Gastroesophageal sphincter (tissue), 4 donors: ENCODE results near the gene GMNC. TPM values are rescaled to one million over a fixed set of nuclear protein-coding genes. Genes with fewer than 3 reads are reported as not detected.
"Not testable (repeated sequence)": the region's sequence is repeated elsewhere in the genome, so short reads cannot be mapped to it uniquely, and the experiment has no call there.

Experiments
- ATAC-seq: fragments of 150-250 bp; one replicate; pipeline ENCODE4 v1.9.1; 2016; ENCODE audit warnings: mild to moderate bottlenecking, moderate library complexity
- H3K27ac ChIP-seq, 4 donors: fragments of 200-600 bp; sonication (generic) in 3 of 4; 1 replicate in 3 of 4; 2 replicates in 1 of 4; pipeline ENCODE4 v1.5.1; 2016 to 2019
- H3K27me3 ChIP-seq: fragments of 200-600 bp; sonication (generic); one replicate; pipeline ENCODE4 v1.5.1; 2019
- H3K36me3 ChIP-seq, 2 donors: fragments of 200-600 bp; sonication (generic); one replicate each; pipeline ENCODE4 v1.5.1; 2019; ENCODE audit warnings: control low read depth in 1 of 2
- H3K4me1 ChIP-seq, 3 donors: fragments of 200-600 bp; sonication (generic); 1 replicate in 2 of 3; 2 replicates in 1 of 3; pipeline ENCODE4 v1.5.1; 2016 to 2019; ENCODE audit warnings: control low read depth in 2 of 3
- H3K4me3 ChIP-seq, 2 donors: fragments of 200-600 bp; sonication (generic); one replicate each; pipeline ENCODE4 v1.5.1; 2019; ENCODE audit warnings: mild to moderate bottlenecking in 1 of 2, moderate library complexity in 1 of 2
- H3K9me3 ChIP-seq, 3 donors: fragments of 200-600 bp; sonication (generic); one replicate each; pipeline ENCODE4 v1.5.1; 2017 to 2019; ENCODE audit warnings: control low read depth in 2 of 3
- CTCF ChIP-seq, 4 experiments: fragments of 200-600 bp in 2 of 4; fragments of 450-650 bp in 2 of 4; sonication (generic) in 1 of 4; IDR thresholded peaks; one replicate each; pipeline ENCODE4 v1.5.1; 2017 to 2019; ENCODE audit warnings: antibody characterized with exemption in 4 of 4, mild to moderate bottlenecking in 2 of 4, moderate library complexity in 2 of 4
- EP300 ChIP-seq: sonication (generic); formaldehyde crosslinking; IDR thresholded peaks from one replicate; pipeline ENCODE4 v1.6.1; 2017; ENCODE audit warnings: antibody characterized with exemption, mild to moderate bottlenecking
- POLR2A ChIP-seq, 2 donors: fragments of 450-650 bp; IDR thresholded peaks; one replicate each; pipeline ENCODE4 v1.6.1; 2017; ENCODE audit warnings: antibody characterized with exemption in 2 of 2, mild to moderate bottlenecking in 2 of 2, moderate library complexity in 1 of 2
- POLR2AphosphoS5 ChIP-seq: sonication (generic); formaldehyde crosslinking; IDR thresholded peaks from one replicate; pipeline ENCODE4 v1.6.1; 2017; ENCODE audit warnings: antibody characterized with exemption
- WGBS, 2 donors: methylation state at CpG; one replicate each; pipeline ENCODE4 v1.1.5; 2018; ENCODE audit warnings: low coverage in 1 of 2; 5-methylcytosine and 5-hydroxymethylcytosine counted together
- total RNA-seq, 4 donors: library from RNA; depleted of rRNA; stranded (reverse); fragments of >200 nt; gene quantifications; one replicate each; pipeline ENCODE4 v1.1.0, GENCODE V29; 2016

GMNC gene
- total RNA-seq, 4 donors from 2014 or later, result not detected

GRCh38 chr3:190892395-190892902, 30.0 kb upstream of the GMNC start:
- Histone ChIP-seq H3K4me1 (no peaks in the 10 kb centered on the region), H3K4me3 (no peak overlapping the region), H3K27me3 (peaks cover 3% of the 10 kb centered on the region), H3K27ac (no peak overlapping the region), H3K9me3 (peaks cover 0 to 23% (median 0%) of the 10 kb centered on the region in 3 donors), H3K36me3 (no peaks in the 10 kb centered on the region)
- no peak for ATAC-seq
- WGBS, 2 donors, result 65 to 80% methylated on average over 2 to 4 of the region's 4 CpGs
- no peak for TF ChIP-seq CTCF (IDR thresholded peaks at IDR 0.05)
- TF ChIP-seq EP300, result no peak
- no peak for TF ChIP-seq POLR2AphosphoS5
- TF ChIP-seq POLR2A (IDR thresholded peaks at IDR 0.05), result no peak

- no peak overlapping the region for H3K4me3 ChIP-seq
- H3K9me3 ChIP-seq, result no peaks in the 10 kb centered on the region
- H3K27me3 ChIP-seq, result peaks cover 3% of the 10 kb centered on the region
- 71 to 81% methylated on average over 5 of the region's 5 CpGs for WGBS, 2 donors
- no peaks in the 10 kb centered on the region for H3K4me1 ChIP-seq
- TF ChIP-seq POLR2A (IDR thresholded peaks at IDR 0.05) (no peak), POLR2AphosphoS5 (no peak), CTCF (IDR thresholded peaks at IDR 0.05) (no peak), EP300 (no peak)
- no peak for ATAC-seq
- H3K27ac ChIP-seq, result no peak overlapping the region
- H3K36me3 ChIP-seq, result no peaks in the 10 kb centered on the region
These were observed 24.5 kb upstream of the GMNC start for GRCh38 chr3:190886945-190887344.

GRCh38 chr3:190883973-190884832, 21.7 kb upstream of the GMNC start:
- H3K27me3 ChIP-seq, result peaks cover 3% of the 10 kb centered on the region
- TF ChIP-seq POLR2AphosphoS5 (no peak), CTCF (IDR thresholded peaks at IDR 0.05) (peak; percentile 48 to 85 (median 68))
- H3K4me1 ChIP-seq, result no peaks in the 10 kb centered on the region
- no peak overlapping the region for H3K4me3 ChIP-seq
- 20% methylated on average over 7 of the region's 7 CpGs for WGBS, 2 donors
- no peaks in the 10 kb centered on the region for H3K9me3 ChIP-seq
- H3K27ac ChIP-seq, result no peak overlapping the region
- H3K36me3 ChIP-seq, result no peaks in the 10 kb centered on the region
- no peak for ATAC-seq

- 73 to 77% methylated on average over 3 of the region's 3 CpGs for WGBS, 2 donors
- no peaks in the 10 kb centered on the region for H3K4me1 ChIP-seq
- H3K27me3 ChIP-seq, result no peaks in the 10 kb centered on the region
- no peaks in the 10 kb centered on the region for H3K36me3 ChIP-seq
- H3K4me3 ChIP-seq, result no peak overlapping the region
- H3K27ac ChIP-seq, result no peak overlapping the region
- ATAC-seq, result no peak
- no peaks in the 10 kb centered on the region for H3K9me3 ChIP-seq
- TF ChIP-seq CTCF (IDR thresholded peaks at IDR 0.05) (no peak), EP300 (no peak), POLR2A (IDR thresholded peaks at IDR 0.05) (no peak), POLR2AphosphoS5 (no peak)
These were observed 20.6 kb upstream of the GMNC start for GRCh38 chr3:190883141-190883540.

- Histone ChIP-seq H3K27me3 (no peaks in the 10 kb centered on the region), H3K27ac (no peak overlapping the region), H3K36me3 (no peaks in the 10 kb centered on the region), H3K4me1 (no peaks in the 10 kb centered on the region), H3K4me3 (no peak overlapping the region), H3K9me3 (no peaks in the 10 kb centered on the region)
- no peak for ATAC-seq
- 60% methylated on average over 5 of the region's 17 CpGs; no CpG with 5 or more reads in 1 of the 2 donors for WGBS, 2 donors
- TF ChIP-seq CTCF (IDR thresholded peaks at IDR 0.05) (peak in 1 of 4 experiments; percentile 25), POLR2AphosphoS5 (no peak)
These were observed 15.4 kb upstream of the GMNC start for GRCh38 chr3:190877925-190878324.

GRCh38 chr3:190876433-190876832, 13.9 kb upstream of the GMNC start:
- not testable (repeated sequence) for H3K4me1 ChIP-seq, ATAC-seq, H3K27ac ChIP-seq, H3K27me3 ChIP-seq, H3K36me3 ChIP-seq, H3K9me3 ChIP-seq, H3K4me3 ChIP-seq
- no CpG with 5 or more reads among the region's 7 CpGs for WGBS, 2 donors

GRCh38 chr3:190875061-190875460, 12.6 kb upstream of the GMNC start:
- whole genome bisulfite sequencing, 2 donors, result 83 to 100% methylated on average over 1 to 2 of the region's 9 CpGs
- not testable (repeated sequence) for H3K9me3 ChIP-seq, H3K27ac ChIP-seq, H3K4me1 ChIP-seq, H3K4me3 ChIP-seq, H3K36me3 ChIP-seq, H3K27me3 ChIP-seq, ATAC-seq
